ENCODE data around the gene ARHGAP42. TPM values are rescaled to one million over a fixed set of nuclear protein-coding genes. Genes with fewer than 3 reads are reported as not detected.
"Not testable (repeated sequence)": the region's sequence is repeated elsewhere in the genome, so short reads cannot be mapped to it uniquely, and the experiment has no call there.

Gene ARHGAP42
- polyA plus RNA-seq, 3 donors, result 0.13 TPM; not detected in 2

DNA sequence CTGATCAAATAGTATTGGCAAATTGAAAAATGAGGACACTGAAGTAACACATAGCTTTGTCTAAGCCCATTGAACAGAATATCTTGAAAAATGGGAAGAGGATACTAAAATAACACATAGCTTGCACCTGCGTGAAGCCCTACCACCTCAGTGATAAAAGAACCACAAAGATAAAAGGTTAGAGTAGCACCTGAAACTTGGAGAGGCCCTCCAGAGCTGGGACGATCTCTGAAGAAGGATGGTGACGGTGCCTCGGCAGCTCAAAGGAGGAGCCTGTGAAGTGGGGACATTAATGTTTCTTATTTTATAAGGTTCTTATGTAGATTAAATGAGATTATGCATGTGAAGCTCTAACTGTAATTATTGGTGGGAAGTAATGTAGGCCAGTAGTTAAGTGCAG lies 23.1 kb upstream of the ARHGAP42 start:
- Histone ChIP-seq H4K20me1 (ENCODE audit: insufficient read depth, low read length) (no peaks in the 10 kb centered on the region), H3K4me2 (replicated peaks; ENCODE audit: extremely low read depth, low read length, poor library complexity, severe bottlenecking) (no peak overlapping the region), H3K36me3 (replicated peaks in 1 of 2; ENCODE audit: control insufficient read depth in 1 of 2, insufficient read depth in 2 of 2, low read length in 2 of 2) (no peaks in the 10 kb centered on the region), H3K27me3 (ENCODE audit: control insufficient read depth in 2 of 2, insufficient read depth in 2 of 2, low read length in 2 of 2) (no peaks in the 10 kb centered on the region), H3K9me3 (replicated peaks in 1 of 2; ENCODE audit: control insufficient read depth in 1 of 2, insufficient read depth in 1 of 2, low read length in 2 of 2) (no peaks in the 10 kb centered on the region), H3K4me1 (ENCODE audit: control insufficient read depth in 1 of 2, insufficient read depth in 2 of 2, low read length in 2 of 2) (no peaks in the 10 kb centered on the region), H3K27ac (ENCODE audit: low read depth in 1 of 2, low read length in 2 of 2) (no peak overlapping the region), H3K9ac (ENCODE audit: insufficient read depth, low read length, poor library complexity, severe bottlenecking) (no peak overlapping the region), H3K79me2 (ENCODE audit: insufficient read depth, low read length) (no peaks in the 10 kb centered on the region), H3K4me3 (replicated peaks in 1 of 3; ENCODE audit: low read depth in 2 of 3, low read length in 3 of 3) (no peak overlapping the region), H2AFZ (ENCODE audit: insufficient read depth, low read depth, low read length, poor library complexity, severe bottlenecking) (no peak overlapping the region)
- Mint-ChIP-seq H3K27ac (no peak overlapping the region), H3K4me1 (no peaks in the 10 kb centered on the region), H3K27me3 (ENCODE audit: low read depth in 3 of 3) (no peaks in the 10 kb centered on the region), H3K9me3 (peaks cover 0 to 15% (median 0%) of the 10 kb centered on the region in 7 donors), H3K36me3 (no peaks in the 10 kb centered on the region), H3K4me3 (no peak overlapping the region)
- no peak for DNase-seq
- TF ChIP-seq CTCF (IDR thresholded peaks at IDR 0.05), result no peak
- intact Hi-C loops (cut with micrococcal nuclease), result no loop called here
- 91% methylated on average over 3 of the region's 4 CpGs for WGBS (ENCODE audit: insufficient coverage)

GRCh38 chr11:100666816-100667215 lies 20.3 kb upstream of the ARHGAP42 start:
- H4K20me1 ChIP-seq (ENCODE audit: insufficient read depth, low read length); H3K4me3 Mint-ChIP-seq; H3K36me3 Mint-ChIP-seq; H2AFZ ChIP-seq (ENCODE audit: insufficient read depth, low read depth, low read length, poor library complexity, severe bottlenecking); H3K36me3 ChIP-seq (replicated peaks in 1 of 2; ENCODE audit: control insufficient read depth in 1 of 2, insufficient read depth in 2 of 2, low read length in 2 of 2); H3K4me2 ChIP-seq (replicated peaks; ENCODE audit: extremely low read depth, low read length, poor library complexity, severe bottlenecking); H3K27me3 ChIP-seq (ENCODE audit: control insufficient read depth in 2 of 2, insufficient read depth in 2 of 2, low read length in 2 of 2); H3K27ac Mint-ChIP-seq; H3K4me3 ChIP-seq (replicated peaks in 1 of 3; ENCODE audit: low read depth in 2 of 3, low read length in 3 of 3); H3K27me3 Mint-ChIP-seq (ENCODE audit: low read depth in 3 of 3); intact Hi-C loops (cut with micrococcal nuclease); H3K4me1 Mint-ChIP-seq; H3K9me3 ChIP-seq (replicated peaks in 1 of 2; ENCODE audit: control insufficient read depth in 1 of 2, insufficient read depth in 1 of 2, low read length in 2 of 2); H3K79me2 ChIP-seq (ENCODE audit: insufficient read depth, low read length); H3K4me1 ChIP-seq (ENCODE audit: control insufficient read depth in 1 of 2, insufficient read depth in 2 of 2, low read length in 2 of 2); DNase-seq; H3K27ac ChIP-seq (ENCODE audit: low read depth in 1 of 2, low read length in 2 of 2); H3K9ac ChIP-seq (ENCODE audit: insufficient read depth, low read length, poor library complexity, severe bottlenecking): not testable (repeated sequence)
- WGBS (ENCODE audit: insufficient coverage), result 100% methylated on average over 1 of the region's 3 CpGs
- peaks cover 0 to 13% (median 0%) of the 10 kb centered on the region in 7 donors for H3K9me3 Mint-ChIP-seq

All from CD14-positive monocyte (primary cell).